Neutrophil (primary cell): ENCODE data around the gene RHCG.

Experiments used
- H3K27ac ChIP-seq: fragments of 200-600 bp; sonication (generic); 2 replicates; pipeline ENCODE4 v1.5.1; 2016; ENCODE audit warnings: mild to moderate bottlenecking, moderate library complexity
- H3K27me3 ChIP-seq: fragments of 200-600 bp; sonication (generic); 2 replicates; pipeline ENCODE4 v1.6.0; 2016; ENCODE audit warnings: mild to moderate bottlenecking
- H3K36me3 ChIP-seq: fragments of 200-600 bp; sonication (generic); 2 replicates; pipeline ENCODE4 v1.5.1; 2017
- H3K4me1 ChIP-seq, 2 experiments: fragments of 200-600 bp in 1 of 2; sonication (generic) in 1 of 2; 1 replicate in 1 of 2; 2 replicates in 1 of 2; pipeline versions ENCODE4 v1.5.1 to v1.6.1; 2013 to 2016; ENCODE audit warnings: low read depth in 1 of 2, low read length in 1 of 2, mild to moderate bottlenecking in 1 of 2, moderate library complexity in 1 of 2; ENCODE audit not compliant: control insufficient read depth in 1 of 2, insufficient read depth in 1 of 2
- H3K4me3 ChIP-seq, 2 experiments: fragments of 200-600 bp in 1 of 2; sonication (generic) in 1 of 2; 1 replicate in 1 of 2; 2 replicates in 1 of 2; pipeline ENCODE4 v1.5.1; 2013 to 2016; ENCODE audit warnings: low read depth in 1 of 2, low read length in 1 of 2, mild to moderate bottlenecking in 1 of 2, moderate library complexity in 1 of 2
- H3K9me3 ChIP-seq: fragments of 200-600 bp; sonication (generic); 2 replicates; pipeline ENCODE4 v1.5.1; 2016
- CTCF ChIP-seq: fragments of 200-600 bp; sonication (generic); IDR thresholded peaks from 2 replicates; pipeline ENCODE4 v1.5.1; 2016; ENCODE audit warnings: antibody characterized with exemption

Gene RHCG

GRCh38 chr15:89462198-89462912, 34.0 kb downstream of the RHCG start:
- Histone ChIP-seq H3K4me1 (no peaks in the 10 kb centered on the region), H3K36me3 (no peaks in the 10 kb centered on the region), H3K27me3 (peaks cover 39% of the 10 kb centered on the region), H3K4me3 (no peak overlapping the region), H3K27ac (no peak overlapping the region), H3K9me3 (no peaks in the 10 kb centered on the region)
- TF ChIP-seq CTCF, result no peak

DNA sequence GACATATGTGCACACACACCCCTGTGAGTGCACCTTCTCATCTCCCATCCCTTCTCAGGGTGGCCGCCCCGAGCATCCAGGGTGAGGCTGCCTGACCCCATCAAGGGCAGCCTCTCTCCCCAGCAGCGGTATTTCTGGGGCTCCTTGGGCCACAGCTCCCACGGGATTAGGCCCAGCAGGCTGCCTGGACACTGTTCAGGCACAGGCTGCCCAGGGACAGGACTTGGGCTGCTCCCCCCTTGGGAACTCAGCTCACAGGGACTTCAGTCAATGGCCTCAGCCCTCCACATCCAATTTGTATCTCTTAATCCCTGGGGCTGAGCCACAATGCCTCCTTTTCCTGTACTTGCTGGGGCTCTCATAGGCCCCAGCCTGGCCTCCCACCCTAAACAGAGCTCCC, 35.0 kb downstream of the RHCG start:
- Histone ChIP-seq H3K9me3 (no peaks in the 10 kb centered on the region), H3K27me3 (peaks cover 43% of the 10 kb centered on the region)
- TF ChIP-seq CTCF, result no peak

GRCh38 chr15:89460048-89460447, 36.3 kb downstream of the RHCG start:
- Histone ChIP-seq H3K9me3 (no peaks in the 10 kb centered on the region), H3K27ac (no peak overlapping the region), H3K4me3 (no peak overlapping the region), H3K4me1 (no peaks in the 10 kb centered on the region), H3K36me3 (no peaks in the 10 kb centered on the region), H3K27me3 (peaks cover 43% of the 10 kb centered on the region)
- no peak for TF ChIP-seq CTCF

More for the DNA sequence above, 35.0 kb downstream of the RHCG start:
- H3K36me3 ChIP-seq, result no peaks in the 10 kb centered on the region
- H3K4me3 ChIP-seq, result no peak overlapping the region
- no peaks in the 10 kb centered on the region for H3K4me1 ChIP-seq
- no peak overlapping the region for H3K27ac ChIP-seq

- no peaks in the 10 kb centered on the region for H3K36me3 ChIP-seq
- no peaks in the 10 kb centered on the region for H3K9me3 ChIP-seq
- no peak overlapping the region for H3K27ac ChIP-seq
- H3K4me1 ChIP-seq, result no peaks in the 10 kb centered on the region
- TF ChIP-seq CTCF, result no peak
- H3K27me3 ChIP-seq, result peaks cover 40% of the 10 kb centered on the region
- H3K4me3 ChIP-seq, result no peak overlapping the region
These were observed 36.9 kb downstream of the RHCG start for GRCh38 chr15:89459271-89460038.

DNA sequence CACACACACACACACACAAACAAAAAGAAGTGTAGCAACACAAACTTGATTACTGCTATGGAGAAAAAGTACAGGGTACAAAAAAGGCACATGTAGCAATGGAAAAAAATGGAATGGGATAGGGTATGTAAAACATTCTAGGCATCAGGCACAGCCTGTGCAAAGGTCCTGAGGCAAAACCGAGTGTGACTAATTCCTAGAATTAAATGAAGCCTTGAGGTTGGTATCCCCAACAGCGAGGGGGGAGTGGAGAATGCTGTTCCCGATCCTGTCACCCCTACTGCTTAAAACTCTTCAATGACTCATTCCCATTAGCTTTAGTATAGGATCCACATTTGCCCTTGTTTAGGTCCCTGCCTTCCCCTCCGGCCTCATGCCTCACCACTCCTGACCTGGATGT, 37.9 kb downstream of the RHCG start:
- H3K4me3 ChIP-seq, result no peak overlapping the region
- H3K27ac ChIP-seq, result no peak overlapping the region
- no peak for TF ChIP-seq CTCF
- H3K36me3 ChIP-seq, result no peaks in the 10 kb centered on the region
- H3K9me3 ChIP-seq, result no peaks in the 10 kb centered on the region
- H3K4me1 ChIP-seq, result no peaks in the 10 kb centered on the region
- peaks cover 43% of the 10 kb centered on the region for H3K27me3 ChIP-seq
